Mesothelial cell of epicardium (in vitro differentiated cells): ENCODE results near the gene RAB3B. TPM values are rescaled to one million over a fixed set of nuclear protein-coding genes. Genes with fewer than 3 reads are reported as not detected.

Source experiments
- DNase-seq, 2 experiments: peaks; one replicate each; pipeline ENCODE4 v3.0.0; 2021; ENCODE audit warnings: low spot score in 2 of 2; ENCODE audit not compliant: unreplicated experiment in 2 of 2
- H3K27ac Mint-ChIP-seq: 2 replicates; pipeline ENCODE4 v1.8.0; 2021; ENCODE audit warnings: mixed read lengths
- H3K27me3 Mint-ChIP-seq: 2 replicates; pipeline ENCODE4 v1.8.0; 2021; ENCODE audit warnings: low read depth, mixed read lengths
- H3K36me3 Mint-ChIP-seq: 2 replicates; pipeline ENCODE4 v1.8.0; 2021; ENCODE audit warnings: mixed read lengths
- H3K4me1 Mint-ChIP-seq: 2 replicates; pipeline ENCODE4 v1.8.0; 2021; ENCODE audit warnings: mixed read lengths
- H3K4me3 Mint-ChIP-seq: 2 replicates; pipeline ENCODE4 v1.8.0; 2021; ENCODE audit warnings: mild to moderate bottlenecking, moderate library complexity, mixed read lengths
- H3K9me3 Mint-ChIP-seq: 2 replicates; pipeline ENCODE4 v1.8.0; 2021; ENCODE audit warnings: mixed read lengths
- CTCF ChIP-seq: fragments of 200-600 bp; sonication (generic); IDR thresholded peaks from one replicate; pipeline ENCODE4 v1.5.0; 2021; ENCODE audit warnings: antibody characterized with exemption; ENCODE audit not compliant: unreplicated experiment
- total RNA-seq: library from RNA; stranded (reverse); gene quantifications from 3 replicates; pipeline ENCODE4 v1.2.1, GENCODE V29; 2021

RAB3B gene
- total RNA-seq, 1 donor from 2014 or later: 3.8 TPM

- Mint-ChIP-seq H3K4me1 (no peaks in the 10 kb centered on the region), H3K27ac (no peak overlapping the region), H3K27me3 (peaks cover 65% of the 10 kb centered on the region), H3K4me3 (no peak overlapping the region), H3K9me3 (no peaks in the 10 kb centered on the region), H3K36me3 (no peaks in the 10 kb centered on the region)
- DNase-seq: no peak
- TF ChIP-seq CTCF: no peak
Measured at GRCh38 chr1:51910221-51911000, 80.1 kb downstream of the RAB3B start.

GRCh38 chr1:51908499-51908898, 82.0 kb downstream of the RAB3B start:
- no peak overlapping the region for H3K27ac Mint-ChIP-seq
- H3K36me3 Mint-ChIP-seq: no peaks in the 10 kb centered on the region
- H3K9me3 Mint-ChIP-seq: no peaks in the 10 kb centered on the region
- no peak for DNase-seq
- H3K27me3 Mint-ChIP-seq: peaks cover 61% of the 10 kb centered on the region
- no peak overlapping the region for H3K4me3 Mint-ChIP-seq
- TF ChIP-seq CTCF: no peak
- H3K4me1 Mint-ChIP-seq: no peaks in the 10 kb centered on the region

GRCh38 chr1:51907079-51907702, 83.3 kb downstream of the RAB3B start:
- no peak for DNase-seq
- Mint-ChIP-seq H3K27ac (no peak overlapping the region), H3K27me3 (peaks cover 69% of the 10 kb centered on the region), H3K4me1 (no peaks in the 10 kb centered on the region), H3K36me3 (no peaks in the 10 kb centered on the region), H3K9me3 (no peaks in the 10 kb centered on the region), H3K4me3 (no peak overlapping the region)
- TF ChIP-seq CTCF: no peak

DNA sequence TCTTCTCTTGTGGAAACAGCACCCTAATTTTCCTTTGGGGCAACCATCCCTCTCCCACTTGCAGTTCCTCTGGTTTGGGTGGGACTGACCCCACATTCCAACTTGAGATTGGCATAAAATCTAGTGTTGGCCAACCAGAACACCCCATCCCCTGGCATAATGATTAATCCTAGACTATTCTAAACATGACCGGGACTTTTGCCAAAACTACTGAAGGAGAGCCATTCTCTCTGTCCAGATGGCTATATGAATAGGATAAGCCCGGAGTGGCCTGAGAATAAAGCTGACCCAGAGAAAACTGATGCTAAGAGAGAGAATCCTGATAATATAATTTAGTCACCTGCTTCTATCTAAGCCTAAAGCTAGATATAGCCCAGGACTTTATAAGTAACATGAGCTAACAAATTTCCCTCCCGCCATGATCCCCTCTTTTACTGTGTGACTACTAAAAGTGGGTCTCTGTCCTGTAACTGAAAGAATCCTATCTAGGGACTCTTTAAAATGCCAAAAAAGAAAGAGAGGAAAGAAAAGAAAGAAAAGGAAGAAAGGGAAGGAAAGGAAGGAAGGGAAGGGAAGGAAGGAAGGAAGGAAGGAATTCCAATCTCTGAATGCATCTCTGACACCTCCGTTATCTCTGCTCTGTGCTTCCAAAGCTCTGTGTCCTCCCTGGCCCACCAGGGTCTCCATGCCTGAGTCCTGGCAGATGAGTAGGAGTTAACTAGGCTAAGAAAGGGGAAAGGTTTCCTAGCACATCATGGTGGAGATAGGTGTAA, 84.0 kb downstream of the RAB3B start:
- no peak overlapping the region for H3K27ac Mint-ChIP-seq
- H3K4me3 Mint-ChIP-seq: no peak overlapping the region

DNA sequence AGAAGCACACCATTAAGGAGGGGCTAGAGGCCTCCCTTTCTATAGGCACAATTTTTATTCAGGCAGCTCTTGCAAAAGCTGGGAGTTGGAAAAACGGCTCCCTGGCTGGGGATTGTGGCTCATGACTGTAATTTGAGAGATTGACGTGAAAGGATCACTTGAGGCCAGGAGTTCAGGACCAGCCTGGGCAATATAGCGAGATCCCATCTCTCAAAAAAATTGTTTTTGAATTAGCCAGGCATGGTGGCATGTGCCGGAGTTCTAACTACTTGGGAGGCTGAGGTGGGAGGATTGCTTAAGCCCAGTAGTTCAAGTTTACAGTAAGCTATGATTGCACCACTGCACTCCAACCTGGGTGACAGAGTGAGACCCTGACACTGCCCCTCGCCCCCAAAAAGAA, 88.0 kb downstream of the RAB3B start:
- TF ChIP-seq CTCF: no peak
- Mint-ChIP-seq H3K9me3 (no peaks in the 10 kb centered on the region), H3K27me3 (peaks cover 58% of the 10 kb centered on the region), H3K4me3 (no peak overlapping the region), H3K4me1 (peaks cover 4% of the 10 kb centered on the region), H3K36me3 (no peaks in the 10 kb centered on the region), H3K27ac (no peak overlapping the region)
- DNase-seq: no peak

More for the DNA sequence above, 84.0 kb downstream of the RAB3B start:
- Mint-ChIP-seq H3K9me3 (no peaks in the 10 kb centered on the region), H3K36me3 (no peaks in the 10 kb centered on the region), H3K27me3 (peaks cover 71% of the 10 kb centered on the region), H3K4me1 (no peaks in the 10 kb centered on the region)
- no peak for DNase-seq
- no peak for TF ChIP-seq CTCF
